T-cell (primary cell): ENCODE results near the gene PROM2. TPM values are rescaled to one million over a fixed set of nuclear protein-coding genes. Genes with fewer than 3 reads are reported as not detected.

Experiments used
- ATAC-seq, 4 experiments: fragments of 200-7000 bp in 3 of 4; fragments of 150-1000 bp in 1 of 4; cut with Tn5 transposase; replicated peaks in 1 of 4; 1 replicate in 3 of 4; 2 replicates in 1 of 4; pipeline ENCODE4 v1.10.0; 2021; ENCODE audit warnings: moderate library complexity in 3 of 4, mild to moderate bottlenecking in 2 of 4, moderate number of reproducible peaks in 1 of 4
- CTCF ChIA-PET, 2 donors: fragments of 300-600 bp; sonication (Branson Sonifier 250); formaldehyde crosslinking; loops; one replicate each; lab custom pipeline; 2022; ENCODE audit warnings: antibody characterized with exemption in 2 of 2; lab: Charles Lee
- POLR2A ChIA-PET, 2 donors: fragments of 300-600 bp; sonication (Branson Sonifier 250); formaldehyde crosslinking; loops; one replicate each; lab custom pipeline; 2022; ENCODE audit warnings: antibody characterized with exemption in 2 of 2; lab: Charles Lee
- DNase-seq, 35 experiments: peaks; one replicate each; pipeline versions ENCODE4 v3.0.0 to v3.0.0-alpha.2; 2013 to 2023
- H3K27ac ChIP-seq: one replicate; pipeline ENCODE4 v1.5.1; 2013; ENCODE audit warnings: low read length
- H3K27me3 ChIP-seq, 2 experiments: replicated peaks in 1 of 2; 1 replicate in 1 of 2; 2 replicates in 1 of 2; pipeline versions ENCODE4 v1.6.1 to v1.7.0; 2013; ENCODE audit warnings: low read length in 1 of 2, mixed read lengths in 1 of 2; ENCODE audit not compliant: control insufficient read depth in 2 of 2, insufficient read depth in 2 of 2; ENCODE audit errors: extremely low read depth in 1 of 2
- H3K36me3 ChIP-seq, 2 donors: 1 replicate in 1 of 2; 2 replicates in 1 of 2; pipeline versions ENCODE4 v1.6.1 to v1.7.0; 2013; ENCODE audit warnings: low read length in 1 of 2; ENCODE audit not compliant: control insufficient read depth in 2 of 2, insufficient read depth in 1 of 2; ENCODE audit errors: extremely low read depth in 1 of 2
- H3K4me1 ChIP-seq, 2 experiments: 1 replicate in 1 of 2; 2 replicates in 1 of 2; pipeline versions ENCODE4 v1.6.1 to v1.7.0; 2013; ENCODE audit warnings: low read length in 2 of 2, mixed read lengths in 1 of 2; ENCODE audit not compliant: insufficient read depth in 2 of 2, control insufficient read depth in 1 of 2; ENCODE audit errors: extremely low read depth in 1 of 2
- H3K4me3 ChIP-seq, 2 donors: 1 replicate in 1 of 2; 2 replicates in 1 of 2; pipeline versions ENCODE4 v1.5.1 to v1.7.0; 2013; ENCODE audit warnings: mild to moderate bottlenecking in 2 of 2, low read length in 1 of 2, moderate library complexity in 1 of 2; ENCODE audit not compliant: control insufficient read depth in 1 of 2; ENCODE audit errors: extremely low read depth in 1 of 2
- H3K9me3 ChIP-seq: 2 replicates; pipeline ENCODE4 v1.7.0; 2013
- H3K27ac Mint-ChIP-seq, 2 donors: one replicate each; pipeline ENCODE4 v1.8.0; 2020 to 2021; ENCODE audit warnings: mild to moderate bottlenecking in 2 of 2, mixed read lengths in 2 of 2
- H3K27me3 Mint-ChIP-seq, 2 donors: one replicate each; pipeline ENCODE4 v1.8.0; 2021 to 2022; ENCODE audit warnings: mixed read lengths in 2 of 2
- H3K36me3 Mint-ChIP-seq: one replicate; pipeline ENCODE4 v1.8.0; 2021; ENCODE audit warnings: mixed read lengths
- H3K4me1 Mint-ChIP-seq, 3 donors: one replicate each; pipeline ENCODE4 v1.8.0; 2020 to 2022; ENCODE audit warnings: mixed read lengths in 3 of 3, mild to moderate bottlenecking in 1 of 3
- H3K4me3 Mint-ChIP-seq, 3 donors: one replicate each; pipeline ENCODE4 v1.8.0; 2020 to 2022; ENCODE audit warnings: mild to moderate bottlenecking in 3 of 3, mixed read lengths in 3 of 3, moderate library complexity in 3 of 3
- H3K9me3 Mint-ChIP-seq, 3 donors: one replicate each; pipeline ENCODE4 v1.8.0; 2020 to 2022; ENCODE audit warnings: mixed read lengths in 3 of 3
- WGBS: methylation state at CpG from one replicate; pipeline ENCODE4 v1.1.5; 2013; ENCODE audit warnings: missing lambda C conversion rate; ENCODE audit not compliant: insufficient coverage; 5-methylcytosine and 5-hydroxymethylcytosine counted together
- total RNA-seq, 35 experiments: library from RNA in 6 of 35; stranded (reverse) in 6 of 35; fragments of 120-200 nt in 1 of 35; gene quantifications; one replicate each; pipeline versions ENCODE4 v1.2.1 to v1.2.4 and lab custom pipeline; 2013 to 2026

The PROM2 gene
- total RNA-seq, 5 donors from 2014 or later (not counting 1 experiment from before 2014, with no cell fraction given), result 0.30 to 2.1 (median 0.40) TPM

DNA sequence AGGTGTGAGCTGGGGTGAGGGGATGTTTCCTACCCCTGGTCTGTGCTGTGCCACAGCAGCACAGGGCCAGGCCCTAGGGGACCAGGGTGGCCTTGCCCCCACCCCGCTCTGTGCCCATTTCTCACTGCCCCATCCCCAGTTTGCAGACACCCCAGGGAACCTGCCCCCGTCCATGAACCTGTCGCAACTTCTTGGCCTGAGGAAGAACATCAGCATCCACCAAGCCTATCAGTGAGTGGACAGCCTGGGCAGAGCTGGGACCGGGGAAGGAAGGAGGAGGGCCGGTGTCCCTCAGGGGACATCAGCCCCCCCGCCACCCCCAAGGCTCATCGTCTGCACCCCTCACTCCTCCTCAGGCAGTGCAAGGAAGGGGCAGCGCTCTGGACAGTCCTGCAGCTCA, 7.5 kb downstream of the PROM2 start:
- no peaks in the 10 kb centered on the region for H3K9me3 ChIP-seq
- ChIA-PET POLR2A (no interaction called here), CTCF (no interaction called here)
- no peak overlapping the region for H3K27ac Mint-ChIP-seq
- no peaks in the 10 kb centered on the region for H3K4me1 ChIP-seq
- H3K4me3 ChIP-seq, result no peak overlapping the region
- WGBS, result 95% methylated on average over 3 of the region's 8 CpGs
- no peaks in the 10 kb centered on the region for H3K36me3 ChIP-seq
- DNase-seq (no peak), ATAC-seq (no peak)
- H3K27me3 Mint-ChIP-seq, result no peaks in the 10 kb centered on the region
- no peaks in the 10 kb centered on the region for H3K4me1 Mint-ChIP-seq
- H3K4me3 Mint-ChIP-seq, result no peak overlapping the region
- H3K27ac ChIP-seq, result no peak overlapping the region
- no peaks in the 10 kb centered on the region for H3K9me3 Mint-ChIP-seq
- peaks cover 0 to 11% of the 10 kb centered on the region in 2 experiments for H3K27me3 ChIP-seq
- no peaks in the 10 kb centered on the region for H3K36me3 Mint-ChIP-seq

- H3K4me1 ChIP-seq, result no peaks in the 10 kb centered on the region
- H3K4me3 ChIP-seq, result no peak overlapping the region
- no peaks in the 10 kb centered on the region for H3K36me3 ChIP-seq
- peaks cover 0 to 11% of the 10 kb centered on the region in 2 experiments for H3K27me3 ChIP-seq
- no peaks in the 10 kb centered on the region for H3K9me3 ChIP-seq
- Mint-ChIP-seq H3K36me3 (no peaks in the 10 kb centered on the region), H3K4me3 (no peak overlapping the region), H3K27me3 (no peaks in the 10 kb centered on the region), H3K9me3 (no peaks in the 10 kb centered on the region), H3K27ac (no peak overlapping the region), H3K4me1 (no peaks in the 10 kb centered on the region)
- ChIA-PET CTCF (no interaction called here), POLR2A (no interaction called here)
- ATAC-seq, result no peak
- no peak for DNase-seq
- no peak overlapping the region for H3K27ac ChIP-seq
- 58% methylated on average over 3 of the region's 3 CpGs for WGBS
Measured at GRCh38 chr2:95282458-95282857, 8.2 kb downstream of the PROM2 start.

- no peaks in the 10 kb centered on the region for H3K27me3 Mint-ChIP-seq
- POLR2A ChIA-PET, result no interaction called here
- CTCF ChIA-PET, result no interaction called here
Measured at GRCh38 chr2:95283562-95283961, 9.3 kb downstream of the PROM2 start.

GRCh38 chr2:95284886-95285541, 10.8 kb downstream of the PROM2 start:
- ChIA-PET CTCF (no interaction called here), POLR2A (no interaction called here)
- DNase-seq, result no peak
- Histone ChIP-seq H3K27ac (no peak overlapping the region), H3K9me3 (no peaks in the 10 kb centered on the region), H3K27me3 (peaks cover 0 to 9% of the 10 kb centered on the region in 2 experiments), H3K4me3 (no peak overlapping the region), H3K4me1 (no peaks in the 10 kb centered on the region), H3K36me3 (no peaks in the 10 kb centered on the region)
- ATAC-seq, result no peak
- WGBS, result 92% methylated on average over 11 of the region's 13 CpGs
- H3K4me3 Mint-ChIP-seq, result no peak overlapping the region
- H3K9me3 Mint-ChIP-seq, result peaks cover under 1 to 2% (median 1%) of the 10 kb centered on the region in 3 donors
- H3K4me1 Mint-ChIP-seq, result no peaks in the 10 kb centered on the region
- peaks cover 2% of the 10 kb centered on the region for H3K36me3 Mint-ChIP-seq
- no peak overlapping the region for H3K27ac Mint-ChIP-seq
- no peaks in the 10 kb centered on the region for H3K27me3 Mint-ChIP-seq

More at GRCh38 chr2:95283562-95283961, 9.3 kb downstream of the PROM2 start:
- no peak overlapping the region for H3K27ac Mint-ChIP-seq
- no peaks in the 10 kb centered on the region for H3K4me1 Mint-ChIP-seq
- Histone ChIP-seq H3K9me3 (no peaks in the 10 kb centered on the region), H3K4me1 (no peaks in the 10 kb centered on the region), H3K27ac (no peak overlapping the region), H3K27me3 (peaks cover 0 to 6% of the 10 kb centered on the region in 2 experiments), H3K36me3 (no peaks in the 10 kb centered on the region), H3K4me3 (no peak overlapping the region)
- H3K36me3 Mint-ChIP-seq, result no peaks in the 10 kb centered on the region
- no peak overlapping the region for H3K4me3 Mint-ChIP-seq
- DNase-seq, result no peak
- H3K9me3 Mint-ChIP-seq, result no peaks in the 10 kb centered on the region
- no CpG with 5 or more reads among the region's 4 CpGs for whole genome bisulfite sequencing
- ATAC-seq, result no peak

DNA sequence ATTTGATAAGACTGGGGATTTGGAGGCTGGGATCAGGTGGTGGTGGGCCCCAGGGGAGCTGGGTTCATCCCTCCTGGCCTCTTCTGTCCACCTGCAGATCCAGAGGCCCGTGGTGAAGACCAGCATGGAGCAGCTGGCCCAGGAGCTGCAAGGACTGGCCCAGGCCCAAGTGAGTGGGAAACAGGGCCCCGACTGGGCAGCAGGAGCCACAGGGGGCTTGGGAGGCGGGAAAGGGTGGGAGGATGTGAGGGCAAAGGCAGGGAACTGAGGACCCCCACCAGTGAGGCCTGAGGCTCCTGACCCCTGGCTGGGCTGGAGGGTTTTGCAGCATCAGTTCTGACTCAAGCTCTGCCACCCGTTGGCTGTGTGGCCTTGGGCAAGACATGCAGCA, 11.3 kb downstream of the PROM2 start:
- Mint-ChIP-seq H3K4me3 (no peak overlapping the region), H3K9me3 (peaks cover 6 to 7% (median 6%) of the 10 kb centered on the region in 3 donors), H3K4me1 (no peaks in the 10 kb centered on the region), H3K36me3 (peaks cover 3% of the 10 kb centered on the region), H3K27ac (no peak overlapping the region), H3K27me3 (no peaks in the 10 kb centered on the region)
- POLR2A ChIA-PET, result no interaction called here
- CTCF ChIA-PET, result no interaction called here
- no peaks in the 10 kb centered on the region for H3K4me1 ChIP-seq
- H3K27ac ChIP-seq, result no peak overlapping the region
- H3K36me3 ChIP-seq, result no peaks in the 10 kb centered on the region
- WGBS, result 47% methylated on average over 4 of the region's 4 CpGs
- H3K4me3 ChIP-seq, result no peak overlapping the region
- no peaks in the 10 kb centered on the region for H3K9me3 ChIP-seq
- H3K27me3 ChIP-seq, result peaks cover 0 to 6% of the 10 kb centered on the region in 2 experiments
- DNase-seq, result no peak
- no peak for ATAC-seq

GRCh38 chr2:95287336-95287735, 13.1 kb downstream of the PROM2 start:
- Mint-ChIP-seq H3K27me3 (no peaks in the 10 kb centered on the region), H3K4me1 (no peaks in the 10 kb centered on the region), H3K27ac (no peak overlapping the region), H3K36me3 (peaks cover 3% of the 10 kb centered on the region), H3K4me3 (no peak overlapping the region), H3K9me3 (peaks cover 10 to 22% (median 15%) of the 10 kb centered on the region in 3 donors)
- Histone ChIP-seq H3K27me3 (peaks cover 0 to 2% of the 10 kb centered on the region in 2 experiments), H3K4me3 (no peak overlapping the region), H3K4me1 (no peaks in the 10 kb centered on the region), H3K36me3 (no peaks in the 10 kb centered on the region), H3K9me3 (no peaks in the 10 kb centered on the region), H3K27ac (no peak overlapping the region)
- WGBS, result no CpG with 5 or more reads among the region's 8 CpGs
- POLR2A ChIA-PET, result no interaction called here
- CTCF ChIA-PET, result no interaction called here
- DNase-seq (no peak), ATAC-seq (no peak)
